Stimulated activated CD4-positive, alpha-beta T cell treated with anti-CD3 and anti-CD28 coated beads, Interleukin-1b, Interleukin-23, amount 100 ng/mL, for 4 hours (primary cell): ENCODE results near the gene BCORL1.

Experiments
- DNase-seq, 2 donors: peaks; one replicate each; pipeline ENCODE4 v3.0.0-alpha.2; 2020; ENCODE audit warnings: low read depth in 2 of 2

Gene BCORL1

DNA sequence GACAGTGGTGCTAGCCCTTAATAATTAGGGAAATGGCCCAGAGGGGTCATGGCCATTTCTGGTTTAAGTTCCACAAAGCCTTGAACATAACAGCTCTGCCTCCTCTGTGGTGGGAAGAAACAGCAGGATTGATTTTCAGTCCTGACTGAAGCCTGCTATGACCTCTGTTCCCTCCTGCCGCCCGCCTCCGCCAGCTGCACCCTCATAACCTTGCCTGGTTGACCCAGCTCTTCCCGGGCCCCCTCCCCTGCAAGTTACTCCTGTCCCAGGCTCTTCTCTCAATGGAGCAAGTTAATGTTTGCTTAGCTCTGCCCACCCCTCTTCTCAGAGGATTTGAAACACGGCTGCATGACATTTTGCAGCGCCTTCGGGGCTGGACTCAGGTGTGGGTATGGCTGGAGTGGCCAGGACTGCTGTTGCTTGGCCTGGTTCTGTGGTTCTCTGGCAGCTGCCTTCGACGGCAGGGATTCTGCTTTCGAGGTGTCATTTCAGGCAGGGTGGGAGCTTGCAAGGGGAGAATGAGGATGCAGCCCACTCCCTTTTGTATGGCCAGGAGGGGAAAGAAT lies 27.3 kb downstream of the BCORL1 start:
- DNase-seq = no peak

GRCh38 chrX:130012683-130013082 lies 30.2 kb downstream of the BCORL1 start:
- DNase-seq = no peak

GRCh38 chrX:130013661-130014060 lies 31.2 kb downstream of the BCORL1 start:
- DNase-seq = no peak

DNA sequence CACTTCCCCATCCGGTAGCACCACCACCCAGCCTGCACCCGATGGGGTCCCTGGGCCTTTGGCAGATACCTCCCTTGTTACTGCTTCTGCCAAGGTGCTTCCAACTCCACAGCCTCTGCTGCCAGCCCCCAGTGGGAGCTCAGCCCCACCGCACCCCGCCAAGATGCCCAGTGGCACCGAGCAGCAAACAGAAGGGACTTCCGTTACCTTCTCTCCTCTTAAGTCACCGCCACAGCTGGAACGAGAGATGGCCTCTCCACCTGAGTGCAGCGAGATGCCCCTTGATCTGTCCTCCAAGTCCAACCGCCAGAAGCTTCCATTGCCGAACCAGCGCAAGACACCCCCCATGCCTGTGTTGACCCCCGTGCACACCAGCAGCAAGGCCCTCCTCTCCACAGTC lies 31.9 kb downstream of the BCORL1 start:
- no peak for DNase-seq

- no peak for DNase-seq
These were observed 32.3 kb downstream of the BCORL1 start for GRCh38 chrX:130014770-130015169.

DNA sequence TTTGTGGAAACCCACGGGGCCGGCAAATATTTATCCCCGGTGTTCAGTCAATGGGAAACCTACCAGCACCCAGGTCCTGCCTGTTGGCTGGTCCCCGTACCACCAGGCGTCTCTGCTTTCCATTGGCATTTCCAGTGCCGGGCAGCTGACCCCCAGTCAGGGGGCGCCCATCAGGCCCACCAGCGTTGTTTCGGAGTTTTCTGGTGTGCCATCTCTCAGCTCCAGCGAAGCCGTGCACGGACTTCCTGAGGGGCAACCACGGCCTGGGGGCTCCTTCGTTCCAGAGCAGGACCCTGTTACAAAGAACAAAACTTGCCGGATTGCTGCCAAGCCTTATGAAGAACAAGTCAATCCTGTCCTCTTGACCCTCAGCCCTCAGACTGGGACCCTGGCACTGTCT lies 32.7 kb downstream of the BCORL1 start:
- no peak for DNase-seq

GRCh38 chrX:130018143-130018542 lies 35.7 kb downstream of the BCORL1 start:
- no peak for DNase-seq

DNA sequence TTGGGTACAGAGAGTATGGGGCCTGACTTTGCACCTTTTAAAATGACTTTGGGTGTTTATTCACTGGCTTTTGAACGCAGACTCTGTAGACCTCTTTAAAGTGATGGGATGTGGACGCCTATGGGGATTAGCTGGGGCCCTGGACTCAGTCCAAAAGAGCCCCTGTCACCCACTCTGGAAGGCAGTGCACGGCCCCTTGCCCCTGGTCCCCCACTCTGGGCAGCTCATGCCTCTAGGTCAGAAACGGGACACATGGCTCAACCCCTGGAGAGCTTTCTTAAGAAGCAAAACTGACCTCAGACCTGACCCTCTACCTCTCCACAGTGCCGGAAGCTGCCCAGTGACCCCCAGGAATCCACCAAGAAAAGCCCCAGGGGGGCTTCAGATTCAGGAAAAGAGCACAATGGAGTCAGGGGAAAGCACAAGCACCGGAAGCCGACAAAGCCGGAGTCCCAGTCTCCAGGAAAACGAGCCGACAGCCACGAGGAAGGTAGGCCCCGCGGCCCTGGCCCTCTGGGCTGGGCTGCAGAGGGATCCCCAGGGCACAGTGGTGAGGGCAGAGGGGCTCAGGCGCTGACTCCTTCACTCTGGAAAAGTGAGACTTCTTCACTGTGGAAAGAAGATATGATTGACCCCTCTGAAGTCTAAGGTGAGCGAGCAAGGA lies 38.4 kb downstream of the BCORL1 start:
- no peak for DNase-seq

GRCh38 chrX:130024127-130024526 lies 41.7 kb downstream of the BCORL1 start:
- DNase-seq = peak; percentile 55 to 57

DNA sequence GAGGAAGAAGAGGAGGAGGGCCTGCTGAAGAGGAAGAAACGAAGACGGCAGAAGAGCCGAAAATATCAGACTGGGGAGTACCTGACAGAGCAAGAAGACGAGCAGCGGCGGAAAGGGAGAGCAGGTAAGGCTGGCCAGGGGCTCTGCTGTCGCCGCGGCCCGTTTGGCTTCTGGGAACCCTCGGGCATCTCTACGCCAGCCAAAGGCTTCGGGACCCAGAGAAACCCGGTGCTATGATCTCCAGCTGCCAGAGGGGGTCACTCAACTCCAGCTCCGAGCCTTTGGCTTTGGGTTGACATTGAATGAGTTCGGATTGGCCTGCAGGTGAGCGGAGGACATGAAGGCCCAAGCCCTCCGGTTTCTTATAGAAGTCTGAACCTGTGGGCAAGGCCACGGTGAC lies 42.8 kb downstream of the BCORL1 start:
- no peak for DNase-seq

DNA sequence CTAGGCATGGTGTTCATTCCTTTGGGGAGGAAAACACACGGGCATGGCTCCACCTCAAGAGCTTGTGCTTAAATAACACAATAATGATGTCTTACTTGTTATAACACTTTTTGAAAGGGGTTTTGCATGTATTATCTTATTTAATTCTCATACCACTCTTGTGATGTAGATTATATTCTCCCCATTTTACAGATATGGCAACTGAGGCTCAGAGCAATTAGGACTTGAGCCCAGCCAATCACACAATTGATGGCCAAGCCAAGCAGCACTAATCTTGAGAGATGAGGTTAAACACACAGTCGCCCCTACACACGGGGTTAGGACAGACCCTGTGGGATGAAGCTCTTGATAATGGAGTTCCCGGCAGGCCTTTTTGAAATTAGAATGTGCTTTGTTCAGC lies 45.1 kb downstream of the BCORL1 start:
- DNase-seq = no peak

DNA sequence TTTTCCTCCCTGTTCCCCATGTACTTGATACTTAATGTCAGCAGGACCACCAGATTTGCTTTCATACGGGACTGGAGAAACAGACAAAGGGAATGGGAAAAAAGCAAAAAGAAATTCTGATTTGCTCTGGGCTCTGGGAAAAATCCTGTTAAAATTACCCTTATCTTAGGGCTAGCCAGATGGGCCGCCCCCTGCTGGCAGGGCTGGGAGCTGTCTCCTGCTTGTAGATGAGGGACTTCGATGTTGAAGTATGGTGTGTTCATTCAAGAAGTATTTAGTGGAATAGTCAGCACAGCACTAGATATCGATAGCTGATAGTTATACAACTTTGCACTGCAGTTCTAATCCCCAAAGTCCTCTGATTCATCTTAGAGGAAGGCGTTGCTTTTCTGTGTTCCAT lies 45.8 kb downstream of the BCORL1 start:
- DNase-seq = peak; percentile 31 to 38

DNA sequence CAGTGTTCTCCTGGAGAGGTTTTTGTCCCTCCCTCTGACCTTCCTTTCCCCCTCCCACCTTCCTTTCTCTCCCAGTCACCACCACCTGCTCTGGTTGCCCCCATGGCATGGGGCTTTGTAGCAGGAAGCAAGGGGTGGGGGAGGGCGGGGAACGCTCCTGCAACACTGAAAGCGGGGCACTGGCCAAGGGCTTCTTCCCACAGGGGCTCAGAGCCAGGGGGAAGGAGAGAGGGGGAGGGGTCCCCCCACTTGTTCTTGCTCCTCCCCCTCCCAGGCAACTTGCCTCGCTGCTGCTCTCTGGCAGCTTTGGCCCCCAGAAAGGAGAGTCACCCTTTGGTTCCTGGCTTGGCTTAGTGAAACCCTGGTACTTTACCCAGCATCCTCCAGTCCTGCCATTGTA lies 48.4 kb downstream of the BCORL1 start:
- DNase-seq = no peak

GRCh38 chrX:130032552-130032951 lies 50.1 kb downstream of the BCORL1 start:
- no peak for DNase-seq

DNA sequence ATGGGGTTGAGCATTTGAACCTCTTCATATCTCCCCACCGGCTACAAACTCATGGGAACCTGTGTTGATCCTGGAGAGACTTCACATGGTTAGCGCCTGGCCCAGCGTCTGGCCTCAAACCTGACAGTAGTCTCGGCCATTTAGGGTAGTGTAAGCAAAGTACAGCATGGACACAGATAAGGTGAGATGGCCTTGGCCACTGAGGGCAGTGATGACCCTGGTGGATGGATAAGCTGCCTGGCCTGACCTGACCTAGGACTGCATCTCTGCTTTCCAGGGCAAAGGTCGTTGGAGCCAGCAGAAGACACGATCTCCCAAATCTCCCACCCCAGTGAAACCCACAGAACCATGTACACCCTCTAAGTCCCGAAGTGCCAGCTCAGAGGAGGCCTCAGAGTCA lies 51.7 kb downstream of the BCORL1 start:
- no peak for DNase-seq

GRCh38 chrX:130039847-130040246 lies 57.4 kb downstream of the BCORL1 start:
- DNase-seq = no peak

DNA sequence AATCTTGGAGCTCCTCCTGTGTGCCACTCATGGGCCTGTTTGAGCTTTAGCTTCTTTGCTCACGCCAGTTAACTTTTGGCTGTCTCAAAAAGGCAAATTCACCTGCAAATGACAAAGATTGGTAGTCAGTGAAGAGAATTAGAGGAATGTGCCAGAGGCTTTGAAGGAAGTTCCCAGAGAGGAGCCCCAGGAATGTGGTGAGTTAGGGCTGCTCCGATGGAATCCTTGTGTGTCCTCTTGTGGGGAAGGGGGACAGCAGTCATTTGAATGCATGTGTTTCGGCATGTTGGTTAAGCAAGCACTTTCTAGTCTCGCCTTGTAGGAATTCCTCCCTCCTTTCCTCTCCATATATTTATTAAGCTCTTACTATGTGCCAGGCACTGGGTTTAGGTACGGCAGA lies 65.0 kb downstream of the BCORL1 start:
- DNase-seq = no peak

GRCh38 chrX:130048686-130049222 lies 66.3 kb downstream of the BCORL1 start:
- DNase-seq = no peak

- no peak for DNase-seq
These were observed 67.4 kb downstream of the BCORL1 start for GRCh38 chrX:130049821-130050220.

DNA sequence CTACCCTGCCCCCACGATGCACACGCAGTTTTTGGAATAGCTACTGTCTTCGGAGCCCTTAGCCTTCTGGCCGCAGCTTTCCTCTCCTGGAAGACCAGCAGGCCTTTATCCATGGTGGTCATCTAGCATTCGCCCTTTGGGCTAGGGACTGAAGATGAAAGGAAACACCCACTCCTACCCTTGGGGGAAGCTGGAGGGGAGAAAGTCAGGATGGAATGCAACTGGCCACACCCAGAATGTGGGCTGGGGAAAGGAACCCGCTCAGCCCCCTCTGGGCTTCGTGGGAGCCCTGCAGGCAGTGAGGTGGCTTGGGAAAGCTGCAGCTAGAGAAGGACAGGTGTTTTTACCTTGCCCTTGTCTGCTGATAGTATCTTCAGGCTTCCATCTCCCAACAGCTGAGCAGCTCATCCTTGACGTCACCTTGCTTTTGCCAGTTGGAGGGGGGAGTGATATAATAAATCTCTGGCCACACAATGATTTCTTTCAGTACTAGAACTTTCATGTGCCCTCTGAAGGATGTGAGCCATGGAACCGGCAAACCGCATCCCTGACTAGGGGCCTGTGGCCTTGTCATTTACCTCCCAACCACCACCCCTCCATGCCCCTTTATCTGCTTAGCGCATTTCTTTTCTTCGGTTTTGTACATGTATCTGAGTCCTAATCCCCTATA lies 68.9 kb downstream of the BCORL1 start:
- no peak for DNase-seq

GRCh38 chrX:130053236-130053635 lies 70.8 kb downstream of the BCORL1 start:
- DNase-seq = no peak

- DNase-seq = no peak
These were observed 72.7 kb downstream of the BCORL1 start for GRCh38 chrX:130055103-130055502.

DNA sequence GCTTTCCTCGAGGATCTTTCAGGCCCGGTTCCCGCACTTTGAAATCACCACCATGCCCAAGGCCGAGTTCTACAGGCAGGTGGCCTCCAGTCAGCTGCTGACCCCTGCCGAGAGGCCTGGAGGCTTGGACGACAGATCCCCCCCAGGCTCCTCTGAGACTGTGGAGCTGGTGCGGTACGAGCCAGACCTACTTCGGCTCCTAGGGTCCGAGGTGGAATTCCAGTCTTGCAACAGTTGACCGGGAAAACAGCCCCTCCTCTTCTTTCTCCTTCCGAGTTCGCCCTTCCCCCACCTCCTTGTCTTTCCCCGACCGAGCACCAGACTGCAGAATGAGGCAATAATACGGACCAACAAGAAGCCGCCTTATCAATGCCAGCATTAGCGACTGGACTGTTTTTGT lies 73.5 kb downstream of the BCORL1 start:
- DNase-seq = no peak
